GM19397 (cell line): ENCODE results near the gene SANBR.
"Not testable (repeated sequence)": the region's sequence is repeated elsewhere in the genome, so short reads cannot be mapped to it uniquely, and the experiment has no call there.

Experiments
- ATAC-seq: cut with Tn5 transposase; IDR thresholded peaks from one replicate; pipeline ENCODE4 v1.9.1; 2021; ENCODE audit warnings: mild to moderate bottlenecking, moderate library complexity; ENCODE audit not compliant: unreplicated experiment

The SANBR gene

DNA sequence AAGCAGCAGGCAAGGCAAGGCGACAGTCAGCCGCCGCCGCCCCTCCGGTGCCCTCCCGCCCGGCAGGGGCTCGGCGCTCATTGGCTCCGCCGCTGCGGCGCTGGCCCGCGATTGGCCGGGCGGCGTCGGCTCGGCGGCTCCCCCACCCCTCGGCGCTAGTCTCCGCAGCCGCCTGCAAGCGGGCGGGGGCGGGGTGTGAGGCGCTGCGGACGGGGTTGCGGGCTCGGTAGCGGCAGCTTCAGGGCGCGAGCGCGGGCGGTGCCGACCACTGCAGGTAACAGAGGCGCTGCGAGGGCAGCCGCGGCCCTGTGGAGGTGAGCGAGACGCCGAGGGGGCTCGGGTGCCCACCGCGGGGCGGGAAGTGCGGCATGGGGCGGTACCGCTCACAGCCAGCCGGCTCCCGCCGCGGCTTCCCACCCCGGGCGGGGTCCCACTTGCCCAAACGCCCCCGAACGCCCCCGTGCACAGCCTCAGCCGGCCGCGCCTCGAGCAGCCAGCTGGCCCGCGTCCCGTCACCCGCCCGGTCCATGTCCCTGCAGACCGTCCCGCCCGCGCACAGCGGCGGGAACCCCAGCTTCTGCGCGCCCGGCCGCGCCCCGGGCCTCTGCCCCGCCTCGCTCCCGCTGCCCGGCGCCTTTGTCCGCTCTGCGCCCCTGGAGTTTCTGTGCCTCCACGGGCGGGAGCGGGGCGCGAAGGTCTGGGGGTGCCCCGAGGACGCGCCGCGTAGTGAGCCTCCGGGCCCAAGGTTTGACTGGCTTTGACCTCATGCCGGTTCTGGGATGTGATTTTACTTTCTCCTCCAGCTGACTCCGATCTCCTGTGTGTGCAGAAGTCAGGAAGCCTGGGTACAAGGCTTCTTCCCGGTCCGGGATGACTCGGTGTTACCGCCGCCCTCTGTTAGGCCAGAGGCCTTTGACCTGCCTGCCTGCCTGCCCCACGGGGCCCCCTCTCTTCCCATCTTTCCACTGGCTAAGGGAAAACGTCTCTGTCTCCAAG lies at the start of gene SANBR:
Gene SANBR (plus strand): TSS at position 158 of the 996 bp plus-strand sequence. CDS start 4,480 bp downstream, outside the sequence.
- ATAC-seq: peak; percentile 98

DNA sequence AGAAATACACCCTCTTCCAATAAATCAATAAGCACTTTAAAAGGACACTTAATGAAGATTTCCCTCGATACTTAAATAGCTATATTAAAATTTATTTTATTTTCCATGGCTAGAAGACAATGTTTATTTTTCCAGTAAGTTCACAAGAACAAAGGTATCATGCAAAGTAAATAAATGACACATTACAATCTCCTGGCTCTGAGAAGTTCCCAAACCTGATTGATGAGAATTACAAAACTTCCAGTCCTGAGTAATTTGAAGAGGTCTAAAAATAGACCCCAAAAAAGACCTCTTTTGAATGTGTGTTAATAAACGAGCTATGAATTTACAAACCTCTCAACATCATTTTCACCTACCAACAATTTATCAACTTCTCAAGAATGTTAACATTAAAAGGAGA lies 49.7 kb upstream of the SANBR start:
- no peak for ATAC-seq

DNA sequence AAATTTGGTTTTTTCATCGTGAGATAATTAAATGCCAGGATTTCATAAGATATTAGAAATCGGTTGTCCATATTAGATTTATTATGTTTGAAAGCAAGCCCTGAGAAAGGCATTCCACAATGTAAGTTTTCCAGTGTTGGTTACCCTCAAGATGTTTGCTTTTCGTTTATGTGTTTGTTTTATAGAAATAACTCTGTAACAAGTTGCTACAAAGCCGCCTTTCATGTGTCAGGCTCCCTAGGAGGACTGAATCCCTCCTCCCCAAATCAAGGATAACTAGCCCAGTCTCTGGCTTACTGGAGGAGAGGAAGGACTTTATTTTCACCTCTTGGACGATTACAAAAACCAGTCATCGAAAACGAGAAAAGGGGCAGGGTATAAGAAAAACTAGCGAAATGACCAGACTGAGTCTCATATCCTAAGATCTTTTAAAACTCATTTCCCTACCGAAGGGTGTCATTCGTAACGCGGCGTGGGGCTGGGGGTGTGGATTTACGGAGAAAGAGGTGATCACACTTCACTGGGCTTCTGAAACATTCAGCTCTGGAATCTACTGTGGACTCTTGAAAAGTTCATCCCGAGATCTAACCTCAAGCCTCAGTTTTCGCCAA lies 49.2 kb upstream of the SANBR start:
- peak; percentile 2 for ATAC-seq

DNA sequence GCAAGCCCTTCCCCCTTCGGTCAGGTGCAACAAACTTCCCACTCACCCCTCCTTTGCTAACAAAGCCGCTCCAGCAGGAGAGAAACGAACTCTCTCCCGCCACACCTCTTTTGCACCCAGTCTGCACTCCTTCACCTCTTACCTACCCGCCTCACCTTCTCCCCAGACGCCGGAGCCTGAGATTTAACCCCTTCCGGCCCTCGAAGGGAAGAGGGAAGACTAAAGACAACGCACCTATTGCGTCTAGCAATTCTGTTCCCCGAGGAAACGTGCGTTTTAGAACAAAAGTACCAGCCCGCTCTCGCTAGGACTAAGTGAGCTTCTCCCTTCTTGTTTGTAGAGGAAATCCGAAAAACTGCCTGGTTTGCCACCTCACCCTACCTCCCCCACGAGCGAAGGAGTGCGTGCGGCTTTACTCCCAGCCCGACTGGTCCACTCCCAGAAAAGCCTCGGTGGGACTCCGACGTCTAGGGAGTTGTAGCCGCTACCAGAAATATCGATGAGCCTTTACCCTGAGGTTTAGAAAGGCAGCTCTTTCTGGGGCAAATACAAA lies 48.6 kb upstream of the SANBR start:
- ATAC-seq: peak; percentile 64

DNA sequence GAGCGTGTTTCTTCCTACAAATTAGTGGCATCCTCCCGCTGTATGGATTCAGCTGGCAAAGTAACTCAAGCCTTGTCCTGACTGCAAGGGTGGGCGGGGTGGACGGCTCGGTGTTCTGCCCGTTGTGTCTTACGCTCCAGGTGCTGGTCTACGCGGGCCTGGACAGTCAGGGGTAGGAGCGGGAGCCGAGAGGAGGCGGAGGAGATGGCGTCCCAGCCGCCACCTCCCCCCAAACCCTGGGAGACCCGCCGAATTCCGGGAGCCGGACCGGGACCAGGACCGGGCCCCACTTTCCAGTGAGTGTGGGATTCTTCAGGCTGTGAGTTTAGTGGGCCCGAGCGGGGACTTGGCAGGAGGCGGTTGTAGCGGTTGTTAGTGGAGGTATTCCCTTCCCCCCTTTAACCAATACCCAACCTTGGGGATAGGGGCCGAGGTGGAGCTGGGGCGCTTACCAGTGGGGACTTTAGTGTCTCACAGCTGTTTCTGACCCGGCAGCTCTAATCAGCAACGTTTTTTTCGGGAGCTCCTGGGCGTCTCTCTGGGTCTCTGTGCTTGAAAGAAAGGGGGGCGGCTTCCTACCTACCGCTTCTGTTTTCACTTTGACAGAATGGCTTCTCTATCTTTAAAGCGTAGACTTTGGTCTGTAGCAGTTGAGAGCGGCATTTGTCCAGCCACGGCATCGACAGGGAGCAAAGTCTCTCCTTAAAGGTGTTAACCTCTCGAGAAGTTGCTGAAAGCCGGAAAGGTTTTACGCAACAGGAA lies 47.9 kb upstream of the SANBR start, which contains the start of the genes PEX13 and PUS10:
Gene PEX13 (plus strand): TSS at position 165 of the 762 bp plus-strand sequence. CDS start 40 bp downstream, at position 205.
Gene PUS10 (minus strand): TSS at position 700 of the 762 bp plus-strand sequence. CDS start 6,365 bp downstream, outside the sequence.
- peak; percentile 78 for ATAC-seq

DNA sequence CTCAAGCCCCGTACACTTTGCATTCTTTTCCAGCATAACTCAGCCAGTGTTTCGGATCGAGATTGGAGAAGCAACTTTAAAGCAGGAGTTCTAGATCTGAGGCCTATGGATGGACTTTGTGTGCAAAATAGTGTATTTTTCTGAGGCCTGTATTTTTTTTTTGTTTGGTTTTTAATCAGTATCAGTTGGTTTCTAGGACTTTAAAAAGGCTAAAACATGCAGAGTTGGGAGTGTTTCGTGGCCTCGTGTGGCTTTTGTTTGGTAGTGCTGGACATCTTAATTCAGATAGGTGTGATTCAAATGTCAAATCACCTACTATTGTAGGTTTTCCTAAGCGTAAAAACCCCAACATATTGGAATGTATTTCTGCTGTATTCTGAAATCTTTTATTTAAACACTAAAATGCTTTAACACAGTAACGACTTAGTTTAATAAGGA lies 47.3 kb upstream of the SANBR start:
- peak; percentile 2 for ATAC-seq

DNA sequence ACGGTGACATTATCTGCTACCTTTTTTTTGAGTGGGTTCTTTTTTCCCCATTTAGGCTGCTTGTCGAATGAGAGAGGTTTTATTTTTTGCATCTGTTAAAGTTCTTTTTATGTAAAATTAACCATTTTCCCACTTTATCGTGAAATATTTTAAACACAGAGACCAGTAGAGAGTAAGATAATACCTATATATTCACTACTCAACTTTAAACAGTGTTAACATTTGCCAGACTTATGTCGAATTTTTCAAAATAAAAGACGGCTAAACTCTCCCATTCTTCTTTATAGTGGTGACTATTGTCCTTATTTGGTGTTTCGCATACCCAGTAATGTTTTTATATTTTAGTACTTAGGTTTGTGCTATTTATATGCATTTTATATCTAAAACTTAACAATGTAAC lies 46.9 kb upstream of the SANBR start:
- no peak for ATAC-seq

DNA sequence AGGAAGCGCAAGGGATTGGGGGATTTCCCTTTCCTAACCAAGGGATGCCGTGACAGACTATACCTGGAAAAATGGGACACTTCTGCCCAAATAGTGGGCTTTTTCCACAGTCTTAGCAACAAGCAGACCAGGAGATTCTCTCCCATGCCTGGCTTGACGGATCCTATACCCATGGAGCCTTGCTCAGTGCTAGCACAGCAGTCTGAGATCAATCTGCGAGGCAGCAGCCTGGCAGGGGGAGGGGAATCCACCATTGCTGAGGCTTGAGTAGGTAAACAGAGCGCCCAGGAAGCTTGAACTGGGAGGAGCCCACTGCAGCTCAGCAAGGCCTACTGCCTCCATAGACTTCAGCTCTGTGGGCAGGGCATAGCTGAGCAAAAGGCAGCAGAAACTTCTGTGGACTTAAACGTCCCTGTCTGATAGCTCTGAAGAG lies 44.4 kb upstream of the SANBR start:
- ATAC-seq: no peak

DNA sequence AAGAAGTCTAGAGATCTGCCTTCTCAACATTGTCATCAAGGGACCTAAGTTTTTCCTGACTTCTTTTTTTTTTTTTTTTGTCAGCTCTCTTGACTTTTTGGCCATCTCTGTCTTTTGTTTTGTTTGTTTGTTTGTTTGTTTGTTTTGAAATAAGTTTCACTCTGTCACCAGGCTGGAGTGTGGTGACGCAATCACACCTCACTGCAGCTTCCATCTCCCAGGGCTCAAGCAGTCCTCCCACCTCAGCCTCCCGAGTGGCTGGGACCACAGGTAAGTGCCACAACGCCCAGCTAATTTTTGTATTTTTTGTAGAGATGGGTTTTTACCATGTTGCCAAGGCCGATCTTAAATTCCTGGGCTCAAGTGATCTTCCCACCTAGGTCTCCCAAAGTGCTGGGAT lies 42.0 kb upstream of the SANBR start:
- no peak for ATAC-seq

DNA sequence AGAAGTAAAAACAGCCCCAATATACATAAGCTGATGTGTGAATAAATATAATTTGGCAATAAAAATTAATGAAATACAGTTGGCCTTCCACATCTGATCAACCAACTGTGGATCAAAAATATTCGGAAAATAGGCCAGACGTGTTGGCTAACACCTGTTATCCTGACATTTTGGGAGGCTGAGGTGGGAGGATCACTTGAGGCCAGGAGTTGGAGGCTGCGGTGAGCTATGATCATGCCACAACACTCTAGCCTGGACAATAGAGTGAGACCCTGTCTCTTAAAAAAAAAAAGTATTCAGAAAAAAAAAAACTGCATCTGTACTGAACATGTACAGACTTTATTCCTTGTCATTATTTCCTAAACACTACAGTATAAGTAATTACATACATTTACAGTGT lies 36.1 kb upstream of the SANBR start:
- ATAC-seq: no peak

DNA sequence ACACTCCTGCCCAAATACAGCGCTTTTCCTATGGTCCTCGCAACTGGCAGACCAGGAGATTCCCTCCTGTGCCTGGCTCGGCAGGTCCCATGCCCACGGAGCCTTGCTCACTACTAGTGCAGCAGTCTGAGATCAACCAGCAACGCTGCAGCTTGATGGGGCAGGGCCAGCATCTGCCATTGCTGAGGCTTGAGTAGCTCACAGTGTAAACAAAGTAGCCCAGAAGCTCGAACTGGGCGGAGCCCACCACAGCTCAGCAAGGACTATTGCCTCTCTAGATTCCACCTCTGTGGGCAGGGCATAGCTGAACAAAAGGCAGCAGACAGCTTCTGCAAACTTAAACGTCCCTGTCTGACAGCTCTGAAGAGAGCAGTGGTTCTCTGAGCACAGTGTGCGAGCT lies 31.1 kb upstream of the SANBR start:
- not testable (repeated sequence) for ATAC-seq

DNA sequence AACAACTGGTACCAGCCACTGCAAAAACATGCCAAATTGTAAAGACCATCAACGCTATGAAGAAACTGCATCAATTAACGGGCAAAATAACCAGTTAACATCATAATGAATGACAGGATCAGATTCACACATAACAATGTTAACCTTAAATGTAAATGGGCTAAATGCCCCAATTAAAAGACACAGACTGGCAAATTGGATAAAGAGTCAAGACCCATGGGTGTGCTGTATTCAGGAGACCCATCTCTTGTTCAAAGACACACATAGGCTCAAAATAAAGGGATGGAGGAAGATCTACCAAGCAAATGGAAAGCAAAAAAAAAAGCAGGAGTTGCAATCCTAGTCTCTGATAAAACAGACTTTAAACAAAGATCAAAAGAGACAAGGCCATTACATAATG lies 29.0 kb upstream of the SANBR start:
- ATAC-seq: not testable (repeated sequence)

DNA sequence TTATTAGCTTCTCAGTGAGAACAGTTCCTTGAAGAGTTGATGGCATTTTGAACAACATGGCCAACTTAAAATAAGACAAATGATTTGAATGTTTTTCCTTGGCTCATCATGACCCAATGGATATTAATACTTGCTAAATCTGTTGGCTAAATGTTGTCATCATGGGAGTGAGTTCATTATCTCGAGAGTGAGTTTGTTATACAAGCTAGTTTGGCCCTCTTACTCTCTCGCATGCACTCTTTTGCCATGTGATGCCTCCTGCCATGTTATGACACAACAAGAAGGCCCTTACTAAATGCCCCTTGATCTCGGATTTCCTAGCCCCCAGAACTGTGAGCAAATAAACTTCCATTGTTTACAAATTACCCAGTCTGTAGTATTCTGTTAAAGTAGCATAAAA lies 22.9 kb upstream of the SANBR start:
- ATAC-seq: no peak

DNA sequence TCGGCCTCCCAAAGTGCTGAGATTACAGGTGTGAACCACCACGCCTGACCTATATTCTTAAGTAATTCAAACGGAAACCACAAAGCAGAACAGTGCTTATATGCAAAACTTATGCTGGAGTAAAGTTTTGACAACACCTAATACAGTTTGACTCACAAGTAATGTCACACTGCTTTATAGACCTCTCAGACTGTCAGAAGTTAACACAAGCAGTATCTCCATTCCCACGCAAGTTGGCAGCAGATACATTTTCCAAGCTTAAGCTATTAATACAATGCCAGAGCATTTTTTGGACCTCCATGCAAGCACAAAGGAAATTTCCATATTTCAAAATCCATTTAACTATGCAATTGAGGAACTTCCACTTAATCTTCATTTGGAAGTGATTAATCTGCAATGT lies 21.0 kb upstream of the SANBR start:
- ATAC-seq: no peak

DNA sequence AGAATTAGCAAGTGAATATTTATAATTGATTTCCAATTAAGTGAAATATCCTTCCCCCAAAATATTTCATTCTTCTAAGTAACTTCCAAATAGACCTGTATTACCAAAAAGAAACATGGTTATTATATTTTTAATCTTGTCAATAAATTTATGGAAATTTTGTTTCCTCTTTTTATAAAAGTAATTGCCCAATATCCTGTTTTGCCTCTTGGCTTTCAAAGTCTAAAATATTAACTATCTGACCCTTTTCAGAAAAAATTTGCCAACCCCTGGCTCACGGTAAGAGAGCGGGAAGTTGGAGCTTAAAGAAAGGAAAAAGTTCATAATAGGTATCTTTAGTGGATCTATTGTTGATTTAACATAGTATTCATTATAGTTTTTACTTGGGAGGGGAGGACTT lies 20.4 kb upstream of the SANBR start:
- ATAC-seq: no peak

DNA sequence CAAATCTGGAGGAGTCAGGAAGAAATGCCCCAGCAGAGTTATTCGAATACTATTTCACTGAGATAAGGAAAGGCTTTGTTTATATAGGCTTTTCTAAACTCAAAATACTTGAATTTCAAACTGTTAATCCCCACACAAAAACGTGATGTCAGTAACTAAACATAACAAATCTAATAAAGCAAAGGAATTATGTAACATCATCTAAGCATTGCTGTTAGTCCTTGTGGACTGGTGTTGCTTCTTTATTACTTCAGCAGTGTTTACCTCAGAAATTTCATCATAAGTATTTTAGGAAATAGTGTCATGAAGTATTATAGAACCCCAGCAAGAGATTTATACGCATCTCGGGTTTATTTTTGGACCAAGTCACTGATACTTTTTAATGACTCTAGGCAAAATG lies 19.7 kb upstream of the SANBR start:
- ATAC-seq: no peak

DNA sequence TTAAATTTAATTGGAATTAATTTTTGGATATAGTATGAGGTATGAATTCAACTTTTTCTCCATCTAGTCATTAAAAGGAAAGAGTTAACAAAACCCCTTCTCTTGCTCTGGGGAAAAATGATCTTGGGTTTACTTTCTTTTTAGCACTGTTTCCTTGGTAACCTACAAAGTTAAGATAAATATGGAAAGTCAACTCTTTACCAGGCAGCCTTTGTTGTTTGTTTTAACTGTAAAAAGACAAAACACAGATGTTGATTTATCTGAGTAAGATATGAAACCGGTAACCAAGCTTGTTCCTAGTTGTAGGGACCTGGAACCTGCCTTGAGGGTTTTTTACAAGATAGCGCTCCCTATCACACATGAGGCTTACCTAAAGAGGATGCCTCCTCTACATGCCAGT lies 10.1 kb upstream of the SANBR start:
- no peak for ATAC-seq

DNA sequence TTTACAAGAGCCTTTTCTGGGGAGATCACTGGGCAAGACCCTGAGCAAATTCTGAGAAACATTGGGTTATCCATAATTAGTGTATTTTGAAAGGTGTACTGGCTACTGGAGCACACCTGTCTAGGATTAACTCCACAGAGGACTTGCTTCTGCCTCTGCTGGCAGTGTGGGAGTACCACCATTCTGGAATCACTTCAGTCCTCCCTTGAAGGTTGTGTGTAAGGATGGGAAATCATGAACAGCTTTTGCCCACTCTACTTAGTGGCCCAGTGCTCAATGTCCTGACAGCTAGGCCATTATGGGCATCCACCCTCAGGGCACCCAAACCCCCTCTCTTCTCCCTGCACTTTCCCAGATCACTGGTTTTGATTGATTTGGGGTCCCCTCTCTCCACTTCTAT lies 8.1 kb upstream of the SANBR start:
- ATAC-seq: no peak

DNA sequence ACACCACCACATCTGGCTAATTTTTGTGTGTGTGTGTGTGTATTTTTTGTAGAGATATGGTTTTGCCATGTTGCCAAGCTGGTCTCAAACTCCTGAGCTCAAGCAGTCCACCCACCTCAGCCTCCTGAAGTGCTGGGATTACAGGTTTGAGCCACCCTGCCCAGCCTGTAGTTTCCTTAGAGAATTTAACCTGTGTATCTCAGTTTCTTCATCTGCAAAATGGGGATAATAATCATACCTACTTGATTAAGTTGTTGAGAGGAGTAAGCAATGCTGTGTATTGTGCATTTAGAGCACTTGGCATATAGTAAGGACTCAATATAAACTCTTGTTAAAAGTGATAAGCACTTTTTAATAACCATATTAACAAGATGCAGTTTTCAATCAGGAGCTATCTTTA lies 6.3 kb upstream of the SANBR start:
- no peak for ATAC-seq

DNA sequence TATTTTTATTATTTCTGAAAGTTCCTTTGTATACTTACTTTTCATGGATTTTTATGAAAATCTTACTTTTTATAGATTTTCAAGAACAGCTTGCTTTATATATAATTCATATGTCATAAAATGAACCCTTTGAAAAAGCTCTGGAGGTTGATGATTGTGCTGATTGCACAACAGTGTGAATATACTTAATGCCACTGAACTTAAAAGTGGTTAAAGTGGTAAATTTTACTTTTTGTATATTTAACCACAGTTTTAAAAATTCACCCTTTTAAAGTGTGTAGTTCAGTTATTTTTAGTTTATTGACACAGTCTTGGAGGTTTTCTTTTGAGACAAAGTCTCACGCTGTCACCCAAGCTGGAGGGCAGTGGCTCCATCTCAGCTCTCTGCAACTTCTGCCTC lies 8.4 kb downstream of the SANBR start:
- no peak for ATAC-seq

DNA sequence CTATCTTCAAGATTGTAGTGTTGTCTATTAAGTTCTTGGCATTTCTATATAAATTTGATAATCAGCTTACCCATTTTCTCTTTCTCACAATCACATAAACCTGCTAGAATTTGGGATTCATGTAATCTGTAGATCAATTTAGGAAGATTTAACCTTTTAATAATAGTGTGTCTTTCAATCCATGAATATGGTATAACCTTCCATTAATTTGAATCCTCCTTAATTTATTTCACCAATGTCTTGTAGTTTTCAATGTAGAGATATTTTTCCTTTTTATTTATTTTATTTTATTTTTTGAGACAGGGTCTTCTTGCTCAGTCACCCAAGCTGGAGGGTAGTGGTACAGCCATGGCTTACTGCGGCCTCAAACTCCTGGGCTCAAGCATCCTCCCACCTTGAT lies 20.2 kb downstream of the SANBR start:
- ATAC-seq: no peak
